22Rv1 (cell line): Measurements from ENCODE around the gene MAGI2.

Experiments
- H3K27ac ChIP-seq: fragments of 450-650 bp; 2 replicates; pipeline ENCODE4 v1.5.1; 2017
- CTCF ChIP-seq: fragments of 450-650 bp; IDR thresholded peaks from 2 replicates; pipeline ENCODE4 v1.5.1; 2017; ENCODE audit warnings: mild to moderate bottlenecking
- ZFX ChIP-seq: fragments of 450-650 bp; IDR thresholded peaks from 2 replicates; pipeline ENCODE4 v1.6.1; 2017; ENCODE audit warnings: antibody characterized with exemption, borderline replicate concordance

Gene MAGI2

GRCh38 chr7:79406371-79406770 is 47.1 kb downstream of the MAGI2 start:
- H3K27ac ChIP-seq: no peak overlapping the region
- no peak for TF ChIP-seq ZFX
- no peak for TF ChIP-seq CTCF

- TF ChIP-seq ZFX: no peak
- no peak for TF ChIP-seq CTCF
Observed at GRCh38 chr7:79405368-79405767, 48.1 kb downstream of the MAGI2 start.

GRCh38 chr7:79403879-79404278 is 49.6 kb downstream of the MAGI2 start:
- no peak overlapping the region for H3K27ac ChIP-seq

More at GRCh38 chr7:79405368-79405767, 48.1 kb downstream of the MAGI2 start:
- no peak overlapping the region for H3K27ac ChIP-seq

GRCh38 chr7:79403451-79403850 is 50.0 kb downstream of the MAGI2 start:
- TF ChIP-seq ZFX: no peak
- no peak for TF ChIP-seq CTCF

More at GRCh38 chr7:79403879-79404278, 49.6 kb downstream of the MAGI2 start:
- no peak for TF ChIP-seq CTCF
- no peak for TF ChIP-seq ZFX

GRCh38 chr7:79401254-79401653 is 52.2 kb downstream of the MAGI2 start:
- no peak overlapping the region for H3K27ac ChIP-seq
- TF ChIP-seq ZFX: no peak
- no peak for TF ChIP-seq CTCF

More at GRCh38 chr7:79403451-79403850, 50.0 kb downstream of the MAGI2 start:
- H3K27ac ChIP-seq: no peak overlapping the region

GRCh38 chr7:79400222-79400621 is 53.2 kb downstream of the MAGI2 start:
- TF ChIP-seq ZFX (no peak), CTCF (no peak)
- no peak overlapping the region for H3K27ac ChIP-seq

GRCh38 chr7:79398138-79398749 is 55.2 kb downstream of the MAGI2 start:
- TF ChIP-seq CTCF (no peak), ZFX (no peak)
- H3K27ac ChIP-seq: no peak overlapping the region
